GM19463 (cell line): ENCODE measurements around the gene CAMTA1.

Source experiments
- ATAC-seq: cut with Tn5 transposase; IDR thresholded peaks from one replicate; pipeline ENCODE4 v1.9.1; 2021; ENCODE audit warnings: mild to moderate bottlenecking, moderate library complexity; ENCODE audit not compliant: unreplicated experiment

CAMTA1 gene

GRCh38 chr1:7474786-7475502 lies 689.7 kb downstream of the CAMTA1 start:
- ATAC-seq: no peak

DNA sequence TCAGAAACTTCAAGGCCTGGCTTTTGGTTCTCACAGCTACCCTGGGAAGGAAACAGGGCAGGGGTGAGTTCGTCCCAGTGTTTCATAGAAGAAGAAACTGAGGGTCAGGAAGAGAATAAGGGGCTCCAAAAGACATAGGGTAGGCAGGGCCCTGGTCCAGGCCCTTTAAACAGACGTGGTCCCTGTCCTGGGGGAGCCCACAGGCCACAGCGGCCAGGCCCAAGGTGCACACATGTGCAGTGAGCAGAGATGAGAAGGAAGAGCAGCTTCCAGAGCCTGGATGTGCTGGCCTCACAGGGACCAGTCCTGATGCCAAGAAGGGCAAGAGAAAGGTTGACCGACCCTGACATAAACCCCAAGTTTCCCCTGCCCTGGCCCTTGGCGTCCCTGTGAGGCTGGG lies 690.4 kb downstream of the CAMTA1 start:
- no peak for ATAC-seq

DNA sequence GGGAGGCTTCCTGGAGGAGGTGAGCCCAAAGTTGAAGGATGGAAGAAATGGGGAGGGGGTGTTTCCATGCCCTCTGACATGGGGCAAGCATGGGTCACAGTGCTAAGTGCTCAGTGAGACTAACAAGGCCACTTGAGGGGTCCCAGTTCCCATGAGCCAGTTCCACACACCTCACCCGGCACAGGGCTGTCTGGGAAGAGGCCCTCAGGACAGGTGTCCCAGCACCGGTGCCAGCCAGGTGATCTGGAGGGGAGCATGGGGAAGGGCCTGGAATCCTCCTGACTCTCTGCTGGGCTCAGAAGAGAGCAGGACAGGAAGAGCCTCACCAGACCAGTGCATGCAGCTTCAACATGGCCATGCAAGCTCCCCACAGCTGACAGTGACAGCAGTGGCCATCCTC lies 691.1 kb downstream of the CAMTA1 start:
- ATAC-seq: no peak

DNA sequence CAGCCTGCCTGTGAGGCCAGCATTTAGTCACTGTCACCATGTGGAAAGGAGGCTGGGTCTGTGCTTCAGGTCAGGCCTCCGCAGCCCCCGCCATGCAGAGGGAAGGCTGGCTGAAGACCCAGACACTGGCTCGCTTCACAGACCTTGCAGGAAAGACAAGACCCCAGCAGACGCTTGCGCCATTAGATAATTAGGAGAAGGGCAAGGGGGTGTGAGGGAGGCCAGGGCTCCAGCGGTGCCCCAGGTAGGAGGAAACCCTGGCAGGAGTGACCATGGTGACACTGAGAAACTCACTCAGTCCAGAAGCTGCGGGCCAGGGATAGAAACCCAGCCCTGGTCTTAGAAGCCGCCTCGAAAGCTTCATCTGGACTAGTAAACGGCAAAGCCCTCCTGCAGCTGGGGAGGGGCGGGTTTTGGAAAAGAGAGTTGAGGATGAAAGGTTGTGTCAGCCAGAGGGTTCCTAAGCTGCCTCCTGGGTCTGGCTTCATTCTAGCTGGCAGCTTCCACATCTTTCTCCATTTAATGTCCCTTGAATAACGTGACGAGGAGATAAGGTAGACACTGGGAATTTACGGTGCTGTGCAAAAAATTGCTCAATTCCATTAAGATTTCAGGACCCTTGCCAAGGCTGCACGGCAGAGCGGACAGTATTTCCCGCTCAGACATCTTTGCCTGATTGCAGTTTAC lies 691.8 kb downstream of the CAMTA1 start:
- ATAC-seq: no peak

DNA sequence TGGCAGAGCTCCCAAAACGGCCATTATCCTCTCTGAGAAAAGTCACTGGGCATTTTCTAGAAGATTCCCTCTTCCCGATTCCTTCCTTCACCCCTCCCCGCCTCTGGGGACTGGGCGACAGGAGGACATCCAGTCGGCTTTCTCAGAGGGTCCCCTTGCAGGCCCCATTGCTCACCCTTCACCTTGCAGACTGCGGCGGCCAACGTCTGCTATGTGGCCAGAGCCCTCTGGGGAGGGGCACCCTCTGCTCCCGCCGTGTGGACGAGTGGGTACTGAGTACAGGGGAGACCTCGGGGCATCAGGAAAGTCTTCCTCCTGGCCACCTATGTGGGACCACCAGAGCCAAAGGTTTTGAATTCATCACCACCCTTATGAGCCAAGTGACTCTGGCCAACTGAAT lies 692.3 kb downstream of the CAMTA1 start:
- ATAC-seq: no peak

DNA sequence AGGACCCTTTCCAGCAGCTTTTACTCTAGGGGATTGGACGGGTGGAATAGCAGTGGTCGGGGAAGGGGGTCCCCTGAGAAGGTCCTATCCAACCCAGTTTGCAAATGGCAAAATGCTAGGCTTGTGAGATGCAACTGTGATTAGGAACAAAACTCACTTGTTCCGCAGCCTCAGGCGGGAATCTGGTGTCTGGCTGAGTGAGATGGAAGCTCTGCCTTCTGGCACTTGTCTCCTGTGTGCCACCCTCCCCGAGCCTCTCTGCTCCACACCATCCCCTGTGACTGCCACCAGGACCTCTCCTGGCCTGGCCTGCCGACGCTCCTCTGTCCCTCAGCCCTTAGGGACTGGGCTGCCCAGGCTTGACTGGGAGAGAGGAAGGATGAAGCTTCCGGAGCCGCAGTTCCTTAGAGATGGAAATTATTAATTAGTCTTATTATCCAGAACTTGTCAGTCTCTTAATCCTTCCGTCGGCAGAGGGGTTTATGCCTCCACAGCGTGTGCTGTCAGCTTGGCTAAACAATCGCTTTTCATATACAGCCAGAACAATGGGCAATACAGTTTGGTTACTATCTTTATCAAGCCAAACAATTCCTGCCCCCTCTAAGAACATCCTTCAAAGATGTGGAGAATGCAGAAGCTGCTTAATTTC lies 693.0 kb downstream of the CAMTA1 start:
- no peak for ATAC-seq

- ATAC-seq: no peak
Observed at GRCh38 chr1:7478809-7479499, 693.7 kb downstream of the CAMTA1 start.

GRCh38 chr1:7479571-7479970 lies 694.3 kb downstream of the CAMTA1 start:
- ATAC-seq: no peak

DNA sequence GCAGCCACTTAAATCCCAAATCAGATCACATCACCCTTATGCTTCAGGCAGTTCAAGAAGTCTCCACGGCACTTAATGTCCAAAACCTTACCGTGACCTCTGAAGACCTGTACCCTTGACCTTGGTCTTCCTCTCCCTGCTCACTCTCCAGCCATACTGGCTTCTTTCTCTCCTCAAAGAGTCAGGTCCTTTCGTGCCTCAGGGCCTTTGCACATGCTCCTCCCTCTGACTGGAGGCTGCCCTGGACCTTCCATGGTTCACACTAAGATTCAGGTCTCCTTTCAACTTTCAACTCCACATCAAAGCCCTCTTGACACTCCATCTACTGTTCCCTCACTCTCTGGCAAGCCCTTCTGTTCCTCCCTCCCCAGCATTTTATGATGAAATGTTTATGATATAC lies 695.9 kb downstream of the CAMTA1 start:
- no peak for ATAC-seq

- ATAC-seq: no peak
Observed at GRCh38 chr1:7482077-7482476, 696.8 kb downstream of the CAMTA1 start.

GRCh38 chr1:7482772-7483495 lies 697.7 kb downstream of the CAMTA1 start:
- no peak for ATAC-seq

DNA sequence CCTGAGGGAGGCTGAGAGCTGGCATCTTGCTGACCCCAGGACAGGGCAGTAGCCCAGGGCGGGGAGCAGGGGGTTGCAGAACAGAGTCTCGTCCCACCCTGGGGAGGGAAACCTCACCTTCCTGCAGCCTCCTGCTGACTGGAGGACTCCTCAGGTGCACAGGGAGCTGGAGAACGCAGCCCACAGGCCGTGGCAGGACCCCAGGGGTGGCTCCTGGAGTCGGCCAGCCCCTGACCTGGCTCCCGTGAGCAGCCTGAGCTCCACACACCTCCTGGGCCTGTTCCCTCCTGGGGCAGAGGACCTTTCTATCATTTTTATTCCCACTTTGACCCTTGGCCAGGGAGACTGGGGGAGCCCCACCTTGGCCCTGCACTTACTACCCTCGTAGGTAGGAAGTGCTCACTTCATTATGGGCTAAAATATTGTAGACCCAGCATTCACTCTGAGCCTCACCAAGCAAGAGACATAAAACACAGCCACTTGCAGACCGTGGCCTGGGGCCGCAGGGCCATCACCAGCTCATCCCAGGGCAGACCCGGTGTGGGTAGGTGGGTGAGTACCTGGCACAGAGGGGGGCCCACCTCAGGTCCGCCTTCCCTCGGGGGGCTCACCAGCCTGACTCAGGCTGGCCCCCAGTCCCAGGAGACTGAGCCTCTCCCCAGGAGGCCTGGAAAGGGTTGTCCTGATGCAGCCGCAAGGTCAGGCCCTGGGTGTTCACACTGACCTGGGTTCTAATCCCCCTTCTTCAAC lies 698.6 kb downstream of the CAMTA1 start:
- ATAC-seq: no peak

DNA sequence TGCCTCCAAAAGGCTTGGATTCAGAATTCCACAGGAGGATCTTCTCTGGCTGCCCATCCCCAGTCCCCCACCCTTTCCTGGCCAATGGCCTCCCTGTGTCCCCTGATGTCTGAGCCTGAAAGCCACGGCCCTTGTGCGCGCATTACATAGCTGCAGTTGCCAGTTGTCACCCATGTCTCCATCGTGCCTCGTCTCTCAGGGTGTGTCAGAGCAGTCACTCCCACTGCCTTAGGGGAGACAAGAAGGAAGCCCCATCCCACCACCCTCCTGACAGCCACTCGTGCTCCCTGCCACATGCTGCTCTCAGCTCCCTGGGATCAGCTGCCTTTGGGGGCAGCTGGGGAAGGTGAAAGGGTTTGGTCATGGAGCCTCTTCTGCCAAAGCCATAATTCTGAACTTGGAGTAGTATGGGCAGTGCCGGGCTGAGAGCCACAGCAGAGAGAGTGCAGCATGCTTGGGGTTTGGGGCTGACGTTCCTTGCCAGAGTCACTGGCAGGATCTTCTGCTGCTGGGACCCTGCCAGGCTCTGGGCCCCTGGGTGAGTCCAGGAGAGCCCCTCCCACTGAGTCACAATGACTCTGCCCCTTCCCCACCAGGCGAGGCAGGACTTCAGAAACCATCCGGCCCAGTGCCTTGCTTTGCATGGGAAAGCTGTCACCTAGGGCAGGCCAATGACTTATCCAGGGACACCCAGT lies 700.0 kb downstream of the CAMTA1 start:
- ATAC-seq: no peak

GRCh38 chr1:7485826-7486225 lies 700.6 kb downstream of the CAMTA1 start:
- no peak for ATAC-seq

GRCh38 chr1:7487766-7488474 lies 702.7 kb downstream of the CAMTA1 start:
- no peak for ATAC-seq

- no peak for ATAC-seq
Observed at GRCh38 chr1:7488475-7488842, 703.2 kb downstream of the CAMTA1 start.

DNA sequence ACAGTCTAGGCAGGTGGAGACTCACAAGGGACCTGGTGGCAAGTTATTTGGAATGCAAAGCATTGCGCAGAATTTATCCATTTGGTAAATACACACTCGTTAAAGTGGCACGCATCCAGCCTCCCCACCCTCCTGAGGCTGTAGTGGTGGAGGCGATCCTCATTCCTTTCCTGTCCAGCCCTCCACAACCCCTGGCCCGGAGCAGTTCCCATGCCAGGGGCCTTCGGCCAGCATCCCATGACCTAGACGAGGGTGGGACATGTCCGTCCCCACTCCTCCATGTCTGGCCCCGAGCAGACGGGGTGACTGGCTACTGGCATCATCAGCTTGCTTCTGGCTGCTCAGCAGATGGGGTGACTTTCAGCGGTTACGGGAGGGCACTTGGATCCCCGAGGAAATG lies 704.3 kb downstream of the CAMTA1 start:
- no peak for ATAC-seq

- no peak for ATAC-seq
Observed at GRCh38 chr1:7490576-7490975, 705.3 kb downstream of the CAMTA1 start.
